Smooth muscle cell (in vitro differentiated cells): ENCODE measurements around the gene SEMA5A. TPM values are rescaled to one million over a fixed set of nuclear protein-coding genes. Genes with fewer than 3 reads are reported as not detected.

Experiments used
- DNase-seq: peaks from one replicate; lab custom pipeline; 2025; ENCODE audit not compliant: unreplicated experiment; lab: John Stamatoyannopoulos, UW
- H2AFZ ChIP-seq: fragments of 200-600 bp; sonication (generic); 2 replicates; pipeline ENCODE4 v1.6.0; 2016; ENCODE audit warnings: antibody characterized with exemption, low read depth, mild to moderate bottlenecking
- H3F3A ChIP-seq: fragments of 200-600 bp; sonication (generic); 2 replicates; pipeline ENCODE4 v1.6.0; 2017; ENCODE audit warnings: antibody characterized with exemption, low read depth
- H3K27ac ChIP-seq: fragments of 200-600 bp; sonication (generic); 2 replicates; pipeline ENCODE4 v1.5.1; 2016; ENCODE audit warnings: low read depth, mild to moderate bottlenecking
- H3K27me3 ChIP-seq: fragments of 200-600 bp; sonication (generic); 2 replicates; pipeline ENCODE4 v1.6.1; 2016; ENCODE audit warnings: low read depth, mild to moderate bottlenecking
- H3K36me3 ChIP-seq: fragments of 200-600 bp; sonication (generic); 2 replicates; pipeline ENCODE4 v1.5.1; 2016; ENCODE audit warnings: low read depth
- H3K4me1 ChIP-seq: fragments of 200-600 bp; sonication (generic); 2 replicates; pipeline ENCODE4 v1.5.1; 2016; ENCODE audit warnings: low read depth
- H3K4me2 ChIP-seq: fragments of 200-600 bp; sonication (generic); 2 replicates; pipeline ENCODE4 v1.6.0; 2016; ENCODE audit warnings: mild to moderate bottlenecking
- H3K4me3 ChIP-seq: fragments of 200-600 bp; sonication (generic); 2 replicates; pipeline ENCODE4 v1.5.1; 2016; ENCODE audit warnings: mild to moderate bottlenecking
- H3K79me2 ChIP-seq: fragments of 200-600 bp; sonication (generic); 2 replicates; pipeline ENCODE4 v1.6.0; 2016; ENCODE audit warnings: low read depth, mild to moderate bottlenecking
- H3K9ac ChIP-seq: fragments of 200-600 bp; sonication (generic); 2 replicates; pipeline ENCODE4 v1.6.0; 2016; ENCODE audit warnings: low read depth
- H3K9me3 ChIP-seq: fragments of 200-600 bp; sonication (generic); replicated peaks from 2 replicates; pipeline ENCODE4 v1.5.1; 2016; ENCODE audit warnings: low read depth
- H4K20me1 ChIP-seq: fragments of 200-600 bp; sonication (generic); 2 replicates; pipeline ENCODE4 v1.6.0; 2016; ENCODE audit warnings: low read depth
- WGBS: methylation state at CpG from one replicate; pipeline ENCODE4 v1.1.7; 2016; ENCODE audit warnings: low lambda C conversion rate; 5-methylcytosine and 5-hydroxymethylcytosine counted together
- polyA plus RNA-seq: library from polyadenylated mRNA; unstranded; fragments of >200 nt; fragmentation: Nextera tagmentation; extraction: Ambion mirVana; gene quantifications from 2 replicates; pipeline ENCODE4 v1.2.1, GENCODE V29; 2016
- total RNA-seq: library from RNA; depleted of rRNA; stranded (reverse); fragments of >200 nt; gene quantifications from 2 replicates; pipeline ENCODE4 v1.2.3, GENCODE V29; 2014
- TF ChIP-seq, protein P1 (sequence below): fragments of 200-600 bp; sonication (generic); IDR thresholded peaks from 2 replicates; pipeline ENCODE4 v1.5.1; 2017; ENCODE audit warnings: borderline replicate concordance, mild to moderate bottlenecking, antibody characterized with exemption; ENCODE audit not compliant: insufficient read depth, poor library complexity, severe bottlenecking

Gene SEMA5A
- total and polyA plus RNA-seq, 2 experiments from 2014 or later, result 21.6 to 65.1 TPM

GRCh38 chr5:9572246-9572645, 26.4 kb upstream of the SEMA5A start:
- WGBS, result 93% methylated on average over 8 of the region's 8 CpGs
- Histone ChIP-seq H3F3A (no peaks in the 10 kb centered on the region), H3K4me3 (no peak overlapping the region), H3K4me1 (no peaks in the 10 kb centered on the region), H3K27me3 (no peaks in the 10 kb centered on the region), H3K36me3 (no peaks in the 10 kb centered on the region), H2AFZ (no peak overlapping the region), H3K4me2 (no peak overlapping the region), H3K27ac (no peak overlapping the region), H3K9me3 (no peaks in the 10 kb centered on the region), H3K9ac (no peak overlapping the region), H3K79me2 (no peaks in the 10 kb centered on the region), H4K20me1 (no peaks in the 10 kb centered on the region)
- TF ChIP-seq, protein P1, sequence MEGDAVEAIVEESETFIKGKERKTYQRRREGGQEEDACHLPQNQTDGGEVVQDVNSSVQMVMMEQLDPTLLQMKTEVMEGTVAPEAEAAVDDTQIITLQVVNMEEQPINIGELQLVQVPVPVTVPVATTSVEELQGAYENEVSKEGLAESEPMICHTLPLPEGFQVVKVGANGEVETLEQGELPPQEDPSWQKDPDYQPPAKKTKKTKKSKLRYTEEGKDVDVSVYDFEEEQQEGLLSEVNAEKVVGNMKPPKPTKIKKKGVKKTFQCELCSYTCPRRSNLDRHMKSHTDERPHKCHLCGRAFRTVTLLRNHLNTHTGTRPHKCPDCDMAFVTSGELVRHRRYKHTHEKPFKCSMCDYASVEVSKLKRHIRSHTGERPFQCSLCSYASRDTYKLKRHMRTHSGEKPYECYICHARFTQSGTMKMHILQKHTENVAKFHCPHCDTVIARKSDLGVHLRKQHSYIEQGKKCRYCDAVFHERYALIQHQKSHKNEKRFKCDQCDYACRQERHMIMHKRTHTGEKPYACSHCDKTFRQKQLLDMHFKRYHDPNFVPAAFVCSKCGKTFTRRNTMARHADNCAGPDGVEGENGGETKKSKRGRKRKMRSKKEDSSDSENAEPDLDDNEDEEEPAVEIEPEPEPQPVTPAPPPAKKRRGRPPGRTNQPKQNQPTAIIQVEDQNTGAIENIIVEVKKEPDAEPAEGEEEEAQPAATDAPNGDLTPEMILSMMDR, result no peak
- DNase-seq, result no peak

- no peak overlapping the region for H3K4me3 ChIP-seq
- H4K20me1 ChIP-seq, result no peaks in the 10 kb centered on the region
- 94% methylated on average over 6 of the region's 6 CpGs for WGBS
- H3K4me1 ChIP-seq, result no peaks in the 10 kb centered on the region
- no peaks in the 10 kb centered on the region for H3K27me3 ChIP-seq
- H2AFZ ChIP-seq, result no peak overlapping the region
- no peaks in the 10 kb centered on the region for H3F3A ChIP-seq
- H3K79me2 ChIP-seq, result no peaks in the 10 kb centered on the region
- no peaks in the 10 kb centered on the region for H3K36me3 ChIP-seq
- DNase-seq, result no peak
- H3K9me3 ChIP-seq, result no peaks in the 10 kb centered on the region
- H3K4me2 ChIP-seq, result no peak overlapping the region
- H3K27ac ChIP-seq, result no peak overlapping the region
- no peak overlapping the region for H3K9ac ChIP-seq
- TF ChIP-seq, protein P1, result no peak
These were observed 25.0 kb upstream of the SEMA5A start for GRCh38 chr5:9570876-9571275.

DNA sequence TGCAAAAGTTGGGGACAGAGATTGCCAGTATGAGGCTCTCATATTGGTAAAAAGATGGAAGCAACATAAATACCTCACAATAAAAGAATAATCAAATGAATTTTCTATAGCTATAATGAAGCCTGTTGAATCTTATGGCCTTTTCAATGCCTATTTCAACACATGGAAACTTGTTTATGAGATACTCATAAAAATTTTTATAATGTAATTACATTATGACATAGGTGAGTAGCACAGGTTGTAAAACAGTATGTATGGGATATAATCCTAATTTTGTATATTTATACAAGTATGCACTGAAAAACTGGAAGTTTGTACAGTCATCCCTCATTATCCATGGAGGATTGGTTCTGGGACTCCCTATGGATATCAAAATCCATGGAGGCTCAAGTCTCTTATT, 21.2 kb upstream of the SEMA5A start:
- DNase-seq, result no peak
- no peaks in the 10 kb centered on the region for H3F3A ChIP-seq
- TF ChIP-seq, protein P1, result no peak

DNA sequence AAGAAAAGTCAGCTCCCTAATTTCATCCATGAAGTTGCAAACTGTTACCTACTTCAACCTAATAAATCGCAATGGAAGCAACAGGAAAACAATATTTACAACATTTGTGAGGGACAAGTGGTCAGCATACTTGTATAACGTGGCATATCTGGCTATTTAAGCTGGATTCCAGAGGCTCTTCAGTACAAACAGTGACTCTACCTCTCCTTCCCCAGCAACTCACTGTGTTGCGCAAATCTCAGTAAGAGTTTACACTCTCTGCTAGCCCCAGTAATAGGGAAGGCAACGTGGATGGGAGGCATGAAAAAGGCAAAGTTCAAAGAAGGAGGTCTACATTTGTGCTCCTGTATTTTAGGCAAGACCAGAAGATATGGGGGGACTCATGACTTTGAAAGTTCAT, 18.9 kb upstream of the SEMA5A start:
- Histone ChIP-seq H3K9ac (no peak overlapping the region), H3K4me1 (no peaks in the 10 kb centered on the region), H3K4me2 (no peak overlapping the region), H3K27ac (no peak overlapping the region), H4K20me1 (no peaks in the 10 kb centered on the region), H3K27me3 (no peaks in the 10 kb centered on the region), H3K79me2 (no peaks in the 10 kb centered on the region), H2AFZ (no peak overlapping the region), H3K4me3 (no peak overlapping the region), H3F3A (no peaks in the 10 kb centered on the region), H3K36me3 (no peaks in the 10 kb centered on the region), H3K9me3 (no peaks in the 10 kb centered on the region)
- 80% methylated on average over 4 of the region's 4 CpGs for WGBS
- no peak for DNase-seq
- TF ChIP-seq, protein P1, result no peak

More for the DNA sequence above, 21.2 kb upstream of the SEMA5A start:
- H3K36me3 ChIP-seq, result no peaks in the 10 kb centered on the region
- H2AFZ ChIP-seq, result no peak overlapping the region
- H3K4me2 ChIP-seq, result no peak overlapping the region
- no peaks in the 10 kb centered on the region for H3K27me3 ChIP-seq
- no peak overlapping the region for H3K4me3 ChIP-seq
- H3K4me1 ChIP-seq, result no peaks in the 10 kb centered on the region
- no peak overlapping the region for H3K9ac ChIP-seq
- H4K20me1 ChIP-seq, result no peaks in the 10 kb centered on the region
- H3K79me2 ChIP-seq, result no peaks in the 10 kb centered on the region
- H3K27ac ChIP-seq, result no peak overlapping the region
- no peaks in the 10 kb centered on the region for H3K9me3 ChIP-seq
